ENCODE results near the gene CLEC9A. TPM values are rescaled to one million over a fixed set of nuclear protein-coding genes. Genes with fewer than 3 reads are reported as not detected.
"Not testable (repeated sequence)": the region's sequence is repeated elsewhere in the genome, so short reads cannot be mapped to it uniquely, and the experiment has no call there.

Gene CLEC9A
- total and polyA plus RNA-seq, 3 donors from 2014 or later, result 2.6 to 6.3 (median 5.4) TPM

DNA sequence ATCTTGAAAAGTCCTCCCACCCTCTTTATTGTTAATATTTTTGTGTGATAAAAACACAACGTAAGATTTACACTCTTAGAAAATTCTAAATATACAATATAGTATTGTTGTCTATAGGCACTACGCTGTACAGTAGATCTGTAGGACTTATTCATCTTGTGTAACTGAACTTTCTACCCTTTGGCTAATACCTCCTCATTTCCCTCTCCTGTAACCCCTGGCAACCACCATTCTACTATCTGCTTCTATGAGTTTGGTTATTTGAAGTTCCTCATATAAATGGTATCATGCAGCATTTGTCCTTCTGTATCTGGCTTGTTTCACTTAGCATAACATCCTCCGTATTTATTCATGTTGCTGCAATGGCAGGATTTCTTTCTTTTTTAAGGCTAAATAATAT is 5.2 kb upstream of the CLEC9A start:
- H3K4me1 ChIP-seq, result no peaks in the 10 kb centered on the region
- no peaks in the 10 kb centered on the region for H3K36me3 ChIP-seq (ENCODE audit: low read depth, missing control alignments)
- intact Hi-C loops (cut with DNase I; ENCODE audit: low total_unique reads), result no loop called here
- H3K9me3 ChIP-seq, result no peaks in the 10 kb centered on the region
- WGBS, 2 donors, result 57 to 78% methylated on average over 3 of the region's 3 CpGs
- no peak overlapping the region for H3K4me3 ChIP-seq
- DNase-seq, result no peak
- no peaks in the 10 kb centered on the region for H3K27me3 ChIP-seq
- TF ChIP-seq, protein P1, sequence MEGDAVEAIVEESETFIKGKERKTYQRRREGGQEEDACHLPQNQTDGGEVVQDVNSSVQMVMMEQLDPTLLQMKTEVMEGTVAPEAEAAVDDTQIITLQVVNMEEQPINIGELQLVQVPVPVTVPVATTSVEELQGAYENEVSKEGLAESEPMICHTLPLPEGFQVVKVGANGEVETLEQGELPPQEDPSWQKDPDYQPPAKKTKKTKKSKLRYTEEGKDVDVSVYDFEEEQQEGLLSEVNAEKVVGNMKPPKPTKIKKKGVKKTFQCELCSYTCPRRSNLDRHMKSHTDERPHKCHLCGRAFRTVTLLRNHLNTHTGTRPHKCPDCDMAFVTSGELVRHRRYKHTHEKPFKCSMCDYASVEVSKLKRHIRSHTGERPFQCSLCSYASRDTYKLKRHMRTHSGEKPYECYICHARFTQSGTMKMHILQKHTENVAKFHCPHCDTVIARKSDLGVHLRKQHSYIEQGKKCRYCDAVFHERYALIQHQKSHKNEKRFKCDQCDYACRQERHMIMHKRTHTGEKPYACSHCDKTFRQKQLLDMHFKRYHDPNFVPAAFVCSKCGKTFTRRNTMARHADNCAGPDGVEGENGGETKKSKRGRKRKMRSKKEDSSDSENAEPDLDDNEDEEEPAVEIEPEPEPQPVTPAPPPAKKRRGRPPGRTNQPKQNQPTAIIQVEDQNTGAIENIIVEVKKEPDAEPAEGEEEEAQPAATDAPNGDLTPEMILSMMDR (IDR thresholded peaks at IDR 0.05), result no peak
- no peak for TF ChIP-seq POLR2A (IDR thresholded peaks at IDR 0.05)
- H3K27ac ChIP-seq, result no peak overlapping the region

DNA sequence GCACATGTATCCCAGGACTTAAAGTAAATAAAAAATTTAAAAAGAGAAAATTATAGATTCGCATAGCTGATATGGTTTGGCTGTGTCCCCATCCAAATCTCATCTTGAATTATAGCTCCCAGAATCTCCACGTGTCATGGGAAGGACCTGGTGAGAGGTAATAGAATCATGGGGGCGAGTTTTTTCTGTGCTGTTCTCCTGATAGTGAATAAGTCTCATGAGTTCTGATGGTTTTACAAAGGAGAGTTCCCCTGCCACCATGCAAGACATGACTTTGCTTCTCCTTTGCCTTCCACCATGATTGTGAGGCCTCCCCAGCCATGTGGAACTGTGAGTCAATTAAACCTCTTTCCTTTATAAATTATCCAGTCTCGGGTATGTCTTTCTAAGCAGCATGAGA is 3.8 kb upstream of the CLEC9A start:
- H3K27ac ChIP-seq; H3K36me3 ChIP-seq (ENCODE audit: low read depth, missing control alignments); H3K9me3 ChIP-seq; H3K4me1 ChIP-seq; H3K27me3 ChIP-seq; intact Hi-C loops (cut with DNase I; ENCODE audit: low total_unique reads); H3K4me3 ChIP-seq; DNase-seq: not testable (repeated sequence)
- 91 to 93% methylated on average over 4 of the region's 4 CpGs for WGBS, 2 donors

DNA sequence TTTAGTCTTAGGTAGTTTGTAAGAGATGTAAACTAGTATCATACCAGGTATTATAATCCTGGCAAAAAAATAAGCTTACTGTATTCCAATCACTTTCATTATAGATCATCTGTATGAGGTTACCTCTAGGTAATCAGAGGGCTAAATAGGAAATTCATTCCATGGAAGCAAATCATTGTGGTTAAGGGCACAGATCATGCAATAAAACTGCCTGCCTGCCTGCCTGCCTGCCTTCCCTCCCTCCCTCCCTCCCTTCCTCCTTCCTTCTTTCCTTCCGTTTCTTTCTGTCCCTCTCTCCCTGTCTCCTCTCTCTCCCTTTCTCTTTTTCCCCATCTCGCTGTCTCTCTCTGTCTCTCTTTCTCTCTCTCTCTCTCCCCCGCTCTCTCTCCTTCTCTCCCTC is 3.2 kb upstream of the CLEC9A start:
- H3K4me1 ChIP-seq, result no peaks in the 10 kb centered on the region
- no peak for DNase-seq
- H3K36me3 ChIP-seq (ENCODE audit: low read depth, missing control alignments), result no peaks in the 10 kb centered on the region
- H3K27ac ChIP-seq, result no peak overlapping the region
- H3K27me3 ChIP-seq, result no peaks in the 10 kb centered on the region
- intact Hi-C loops (cut with DNase I; ENCODE audit: low total_unique reads), result no loop called here
- no peak for TF ChIP-seq POLR2A (IDR thresholded peaks at IDR 0.05)
- TF ChIP-seq, protein P1 (IDR thresholded peaks at IDR 0.05), result no peak
- H3K9me3 ChIP-seq, result no peaks in the 10 kb centered on the region
- 64 to 73% methylated on average over 3 of the region's 3 CpGs for WGBS, 2 donors
- no peak overlapping the region for H3K4me3 ChIP-seq

DNA sequence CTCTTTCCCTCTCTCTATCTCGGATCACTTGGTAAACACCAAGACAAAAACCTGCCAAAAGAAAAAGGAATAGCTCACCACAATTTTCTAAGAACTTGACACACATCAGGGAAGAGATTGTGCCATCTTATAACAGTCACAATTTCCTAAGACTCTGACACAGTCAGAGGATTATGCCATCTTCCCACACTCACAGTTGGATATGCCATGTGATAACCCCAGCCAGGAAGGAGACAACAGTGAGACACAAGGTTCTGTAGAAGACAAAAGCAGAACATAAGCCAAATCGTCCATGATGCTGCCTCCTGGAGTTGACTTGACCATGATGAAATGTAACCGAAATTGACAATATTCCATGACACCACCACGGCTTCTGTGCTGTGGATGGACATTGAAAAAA is 2.8 kb upstream of the CLEC9A start:
- no peaks in the 10 kb centered on the region for H3K27me3 ChIP-seq
- intact Hi-C loops (cut with DNase I; ENCODE audit: low total_unique reads), result no loop called here
- no peak for DNase-seq
- no peaks in the 10 kb centered on the region for H3K4me1 ChIP-seq
- H3K4me3 ChIP-seq, result no peak overlapping the region
- H3K9me3 ChIP-seq, result no peaks in the 10 kb centered on the region
- 61 to 72% methylated on average over 4 of the region's 4 CpGs for WGBS, 2 donors
- H3K36me3 ChIP-seq (ENCODE audit: low read depth, missing control alignments), result no peaks in the 10 kb centered on the region
- H3K27ac ChIP-seq, result no peak overlapping the region
- TF ChIP-seq POLR2A (IDR thresholded peaks at IDR 0.05), result no peak
- TF ChIP-seq, protein P1 (IDR thresholded peaks at IDR 0.05), result no peak

DNA sequence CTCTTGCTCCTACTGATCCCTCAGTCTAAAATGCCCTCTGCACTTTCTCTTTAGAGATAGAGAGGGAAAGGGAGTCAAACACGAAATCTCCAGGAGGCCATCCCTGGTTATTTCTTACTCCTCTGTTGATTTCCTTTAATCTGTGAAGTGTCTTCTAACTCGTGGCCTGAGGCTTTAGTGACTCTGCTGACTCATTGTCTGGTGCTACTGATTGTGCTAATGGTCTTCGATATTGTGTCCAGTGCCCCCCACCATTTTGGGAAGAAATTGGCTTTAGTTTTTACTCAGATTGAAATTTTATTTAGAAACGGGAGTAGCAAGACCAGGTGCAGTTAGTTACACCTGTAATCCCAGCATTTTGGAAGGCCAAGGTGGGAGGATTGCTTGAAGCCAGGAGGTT is 839 bp downstream of the CLEC9A start:
- H3K4me3 ChIP-seq, result no peak overlapping the region
- no peak for DNase-seq
- WGBS, 2 donors, result 44 to 49% methylated on average over 4 of the region's 4 CpGs
- no peak overlapping the region for H3K27ac ChIP-seq
- no peaks in the 10 kb centered on the region for H3K36me3 ChIP-seq (ENCODE audit: low read depth, missing control alignments)
- H3K27me3 ChIP-seq, result no peaks in the 10 kb centered on the region
- intact Hi-C loops (cut with DNase I; ENCODE audit: low total_unique reads), result loop anchor here (10.0 kb wide), 1 partner anchor 103 kb away; the partner anchor contains the start of gene CLEC7A
- H3K4me1 ChIP-seq, result no peaks in the 10 kb centered on the region
- no peak for TF ChIP-seq POLR2A (IDR thresholded peaks at IDR 0.05)
- TF ChIP-seq, protein P1 (IDR thresholded peaks at IDR 0.05), result no peak
- H3K9me3 ChIP-seq, result no peaks in the 10 kb centered on the region
